LNCaP clone FGC (cell line): ENCODE measurements around the gene LPCAT1.

Experiments
- DNase-seq: peaks from one replicate; pipeline ENCODE4 v3.0.0-alpha.2; 2011; ENCODE audit warnings: low read depth
- H3K4me3 ChIP-seq: 2 replicates; pipeline ENCODE4 v1.5.1; 2011; ENCODE audit warnings: mild to moderate bottlenecking, low read depth, low read length, control low read depth
- CTCF ChIP-seq: IDR thresholded peaks from 2 replicates; pipeline ENCODE4 v1.5.1; 2012; ENCODE audit warnings: mild to moderate bottlenecking; ENCODE audit not compliant: control insufficient read depth, insufficient read depth; ENCODE audit errors: extremely low read depth

Gene LPCAT1

GRCh38 chr5:1547236-1547635, 23.5 kb upstream of the LPCAT1 start:
- TF ChIP-seq CTCF, result no peak
- no peak overlapping the region for H3K4me3 ChIP-seq
- DNase-seq, result no peak

- TF ChIP-seq CTCF, result no peak
- DNase-seq, result no peak
- H3K4me3 ChIP-seq, result no peak overlapping the region
Measured at GRCh38 chr5:1546556-1546955, 22.8 kb upstream of the LPCAT1 start.

GRCh38 chr5:1545805-1546355, 22.1 kb upstream of the LPCAT1 start:
- peak; percentile 19 for DNase-seq
- TF ChIP-seq CTCF, result no peak
- no peak overlapping the region for H3K4me3 ChIP-seq

- no peak for TF ChIP-seq CTCF
- DNase-seq, result no peak
- no peak overlapping the region for H3K4me3 ChIP-seq
Measured at GRCh38 chr5:1545126-1545804, 21.5 kb upstream of the LPCAT1 start.

GRCh38 chr5:1544294-1544961, 20.7 kb upstream of the LPCAT1 start:
- TF ChIP-seq CTCF, result no peak
- no peak overlapping the region for H3K4me3 ChIP-seq
- DNase-seq, result no peak

GRCh38 chr5:1543398-1544293, 19.9 kb upstream of the LPCAT1 start:
- DNase-seq, result no peak
- no peak for TF ChIP-seq CTCF
- no peak overlapping the region for H3K4me3 ChIP-seq
